ENCODE data around the gene NKD1.

NKD1 gene

DNA sequence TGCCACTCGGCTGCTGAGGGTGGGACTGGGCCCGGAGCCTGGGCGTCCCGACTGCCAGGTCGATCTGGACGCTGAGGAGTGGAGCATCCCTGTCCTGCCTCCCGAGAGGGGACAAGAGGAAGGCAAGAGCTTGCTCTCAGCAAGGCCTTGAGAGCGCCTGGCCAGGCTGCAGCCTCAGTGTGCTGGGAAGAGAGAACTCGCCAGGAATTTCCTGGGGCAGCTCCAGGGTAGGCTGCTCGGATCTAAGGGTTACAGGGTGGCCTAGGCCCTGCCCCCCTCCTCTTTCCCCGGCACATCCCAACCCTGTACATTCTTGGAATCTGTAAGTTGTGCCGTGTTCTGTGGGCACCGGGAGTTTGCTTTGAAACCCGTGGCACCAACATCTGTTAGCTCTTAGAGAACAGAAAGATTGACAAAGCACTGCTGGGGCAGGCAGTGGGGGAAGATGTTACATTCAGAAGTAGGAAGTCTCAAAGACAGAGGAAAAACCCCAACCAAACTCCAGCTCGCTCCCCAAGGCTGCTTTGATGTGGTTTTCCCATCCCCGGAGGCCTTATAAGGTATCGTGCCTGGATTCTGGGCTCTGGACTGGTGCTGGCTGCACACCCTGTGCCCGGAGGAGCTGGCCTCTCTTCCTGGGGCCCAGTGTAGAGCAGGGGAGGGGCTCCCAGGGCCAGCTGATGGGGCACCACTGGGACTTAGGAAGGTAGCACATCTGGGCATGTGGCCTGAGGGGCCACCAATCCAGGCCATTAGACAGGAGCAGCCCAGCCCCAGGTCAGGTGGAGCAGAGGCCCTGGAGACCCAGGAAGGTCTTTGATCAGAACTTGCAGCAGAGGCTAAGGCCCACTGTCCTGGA, 55.2 kb downstream of the NKD1 start:
- DNase-seq, result no peak

- DNase-seq, result no peak
Observed at GRCh38 chr16:50604065-50604418, 55.8 kb downstream of the NKD1 start.

- DNase-seq, result no peak
Observed at GRCh38 chr16:50604610-50605009, 56.4 kb downstream of the NKD1 start.

- DNase-seq, result no peak
Observed at GRCh38 chr16:50605733-50606430, 57.7 kb downstream of the NKD1 start.

DNA sequence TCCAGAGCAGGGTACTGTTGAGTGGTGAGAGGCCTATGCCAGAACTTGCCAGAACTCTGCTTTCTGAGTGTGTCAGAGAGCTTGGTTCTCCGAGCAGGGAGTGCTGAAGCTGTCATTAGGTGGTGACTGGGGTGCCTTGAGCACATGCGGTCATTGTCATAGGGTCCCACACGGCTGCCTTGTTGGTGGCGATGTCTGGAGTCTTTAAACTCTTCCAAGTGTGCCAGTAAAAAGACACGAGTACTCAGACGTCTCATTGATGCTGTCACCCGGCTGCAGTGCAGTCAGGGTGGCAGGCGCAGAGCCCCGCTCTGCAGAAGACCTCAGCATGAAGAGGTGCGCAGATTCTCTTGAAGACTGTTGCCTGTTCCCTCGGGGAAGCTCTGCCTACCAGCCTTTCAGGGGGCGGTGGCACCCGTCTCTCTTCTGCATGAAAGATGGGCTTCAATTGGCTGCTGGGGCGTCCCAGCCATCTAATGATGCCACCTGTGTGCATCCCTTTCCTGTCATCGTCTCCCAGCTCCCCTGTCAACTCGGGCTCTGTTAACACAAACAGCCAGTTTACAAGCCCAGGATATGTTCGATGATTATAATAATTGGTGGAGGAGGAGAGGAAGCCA, 58.3 kb downstream of the NKD1 start:
- DNase-seq, result no peak

- DNase-seq, result no peak
Observed at GRCh38 chr16:50607051-50607431, 58.8 kb downstream of the NKD1 start.

GRCh38 chr16:50607447-50607846, 59.3 kb downstream of the NKD1 start:
- DNase-seq, result no peak

GRCh38 chr16:50607970-50608557, 59.9 kb downstream of the NKD1 start:
- no peak for DNase-seq

DNA sequence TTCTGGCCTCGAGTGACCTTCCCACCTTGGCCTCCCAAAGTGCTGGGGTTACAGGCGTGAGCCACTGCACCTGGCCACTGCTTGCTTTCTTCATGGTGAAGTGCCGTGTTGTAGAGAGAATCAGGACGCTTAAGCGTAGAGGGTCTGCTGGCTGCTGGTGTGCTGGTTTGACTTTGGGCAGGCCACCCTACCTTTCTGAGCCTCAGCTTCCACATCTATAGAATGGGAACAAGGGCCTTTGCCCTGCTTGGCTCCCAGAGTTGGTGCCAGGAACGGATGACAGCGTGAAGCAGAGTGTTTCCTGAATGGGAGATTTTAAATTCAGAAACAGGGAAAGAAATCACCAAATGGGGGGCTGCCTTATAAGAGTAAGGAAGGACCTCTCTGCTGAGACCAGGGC, 60.9 kb downstream of the NKD1 start:
- no peak for DNase-seq

DNA sequence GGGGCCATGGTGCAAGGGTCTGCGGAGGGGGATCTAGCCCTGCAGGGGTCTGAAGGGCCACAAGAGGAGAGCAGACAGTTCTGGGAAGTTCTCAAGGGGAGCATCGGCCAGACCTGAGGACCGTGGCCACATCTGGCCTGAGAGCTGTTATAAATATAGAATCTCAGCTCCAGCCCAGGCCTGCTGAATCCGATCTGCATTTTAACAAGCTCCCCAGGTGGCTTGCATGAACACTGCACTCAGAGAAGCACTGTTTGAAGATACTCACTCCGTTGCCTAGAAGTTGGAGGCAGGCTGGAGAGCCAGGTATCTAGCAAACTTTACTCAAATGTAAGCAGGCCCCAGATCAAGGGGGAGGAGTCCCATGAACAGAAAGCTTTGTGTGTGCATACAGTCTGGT, 61.3 kb downstream of the NKD1 start:
- no peak for DNase-seq

- no peak for DNase-seq
Observed at GRCh38 chr16:50610331-50611262, 62.4 kb downstream of the NKD1 start.

DNA sequence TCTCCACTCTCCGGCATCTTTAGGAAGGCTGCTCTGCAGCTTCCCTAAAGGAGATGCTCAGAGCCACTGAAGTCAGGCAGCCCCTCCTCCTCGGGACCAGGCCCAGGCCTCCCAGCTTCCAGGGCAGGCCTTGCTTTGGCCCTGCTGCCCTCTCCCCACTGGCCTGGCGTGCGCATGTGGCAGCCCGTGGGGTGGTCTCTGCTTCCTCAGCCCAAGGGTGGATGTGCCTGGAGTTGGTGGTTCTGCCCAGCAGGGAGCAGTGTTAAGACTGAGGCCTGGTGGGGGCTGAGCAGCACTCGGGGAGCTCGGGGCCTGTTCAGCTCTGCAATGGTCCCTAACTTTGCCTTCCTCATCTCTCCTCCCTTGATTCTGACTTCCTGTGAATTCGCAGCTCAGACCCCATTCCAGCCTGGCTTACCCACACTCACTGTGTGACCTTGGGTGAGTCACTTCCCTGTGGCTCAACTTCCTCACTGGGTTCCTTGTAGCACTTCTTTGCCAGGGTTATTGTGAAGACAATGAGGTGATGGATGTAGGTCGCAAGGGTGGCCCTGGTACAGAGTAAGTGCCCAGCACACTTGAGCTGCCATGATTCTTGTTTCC, 63.2 kb downstream of the NKD1 start:
- no peak for DNase-seq

DNA sequence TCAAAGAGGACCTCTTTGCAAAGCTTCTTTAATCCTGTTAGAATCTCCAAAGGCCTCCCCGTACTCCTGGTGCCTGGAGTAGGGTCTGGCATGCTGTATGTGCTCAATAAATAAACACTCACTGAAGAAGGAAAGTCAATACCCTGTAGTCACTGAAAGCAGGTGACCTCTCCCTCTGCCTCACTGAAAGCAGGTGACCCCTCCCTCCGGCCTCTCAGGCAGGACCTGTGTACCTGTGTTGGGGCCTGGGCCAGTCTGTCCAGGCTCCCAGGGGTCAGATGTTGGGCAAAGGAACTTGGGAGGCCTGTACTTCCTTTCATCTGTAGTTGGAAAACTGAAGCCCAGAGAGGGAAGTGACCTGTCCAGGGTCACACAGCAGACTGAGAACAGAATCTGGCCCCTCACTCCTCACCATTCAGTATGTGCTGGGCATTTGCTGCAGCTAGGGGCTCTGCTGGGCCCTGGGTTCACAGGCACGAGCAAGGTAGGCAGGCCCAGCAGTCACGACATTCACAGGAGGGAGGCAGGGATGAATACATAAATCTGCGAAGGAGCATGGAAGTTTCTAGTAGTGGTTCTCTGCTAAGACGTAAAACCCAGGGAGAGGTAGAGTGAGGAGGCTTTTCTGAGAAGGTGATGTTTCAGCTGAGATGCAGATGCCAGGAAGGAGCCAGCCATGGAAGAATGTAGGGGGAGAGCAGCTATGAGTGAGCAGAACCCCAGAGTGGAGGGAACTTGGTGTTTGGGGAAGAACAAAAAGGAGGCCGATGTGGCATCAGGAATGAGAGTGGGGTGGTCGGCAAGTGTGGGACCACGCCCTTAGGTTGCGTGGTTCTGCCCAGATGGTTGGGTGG, 64.0 kb downstream of the NKD1 start:
- DNase-seq, result no peak

- DNase-seq, result no peak
Observed at GRCh38 chr16:50612849-50613198, 64.6 kb downstream of the NKD1 start.

- no peak for DNase-seq
Observed at GRCh38 chr16:50613281-50613963, 65.2 kb downstream of the NKD1 start.

- no peak for DNase-seq
Observed at GRCh38 chr16:50613964-50614474, 65.8 kb downstream of the NKD1 start.

DNA sequence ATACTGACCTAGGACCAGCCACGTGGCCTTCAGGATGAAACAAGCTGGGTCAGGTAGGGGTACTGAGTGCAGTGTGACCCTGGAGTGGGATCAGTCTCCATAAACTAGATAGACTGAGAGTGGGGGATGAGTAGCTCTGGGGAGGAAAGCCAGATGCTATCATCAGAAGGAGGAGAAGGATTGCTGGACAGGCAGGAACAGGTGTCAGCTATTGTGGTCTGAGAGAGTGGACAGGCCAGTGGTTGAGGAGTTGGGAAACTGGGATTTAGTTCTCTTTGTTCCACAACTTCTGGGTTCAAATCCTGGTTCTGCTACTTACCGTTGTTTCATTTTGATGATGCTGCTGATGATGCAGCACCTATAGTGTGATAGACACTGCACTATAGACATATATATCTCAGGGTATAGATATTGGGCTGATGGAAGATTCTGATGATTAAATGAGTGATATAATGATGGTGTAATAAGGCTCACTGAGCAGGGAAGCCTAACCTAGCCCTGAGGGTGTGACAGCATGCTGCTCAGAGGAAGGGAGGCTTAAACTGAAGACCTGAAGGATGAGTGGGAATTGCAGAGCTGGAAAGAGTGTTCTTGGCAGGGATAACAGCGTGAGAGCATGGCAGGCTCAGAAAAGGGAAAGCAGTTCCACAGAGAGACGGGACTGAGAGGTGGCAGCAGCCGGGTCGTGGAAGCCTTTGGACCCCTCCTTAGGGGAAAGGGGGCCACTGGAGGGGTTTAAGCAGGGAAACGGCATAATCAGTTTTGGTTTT, 66.9 kb downstream of the NKD1 start:
- DNase-seq, result no peak

- DNase-seq, result no peak
Observed at GRCh38 chr16:50615891-50616290, 67.7 kb downstream of the NKD1 start.

DNA sequence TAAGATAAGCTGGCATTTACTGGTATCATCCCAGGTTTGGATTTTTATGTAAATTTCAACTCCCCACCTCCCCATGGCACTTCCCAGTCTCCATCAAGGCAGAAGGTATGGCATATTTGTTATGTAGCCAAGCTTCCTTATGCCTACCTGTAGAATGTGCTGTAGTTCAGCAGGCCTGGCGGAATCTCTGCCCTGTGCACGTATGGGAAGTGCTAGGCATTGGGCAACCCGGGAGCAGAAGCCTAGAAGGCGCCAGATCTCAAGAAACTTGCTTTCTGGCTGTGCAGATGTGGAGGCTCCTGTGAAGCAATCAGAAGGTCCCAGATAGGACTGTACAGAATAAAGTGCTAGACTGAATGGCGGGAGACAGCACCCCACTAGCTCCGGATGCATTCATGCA, 68.2 kb downstream of the NKD1 start:
- DNase-seq, result no peak
